ENCODE measurements around the gene EQTN.

GRCh38 chr9:27304521-27304920 is 7.6 kb upstream of the EQTN start:
- TF ChIP-seq CTCF (IDR thresholded peaks at IDR 0.05) (no peak), POLR2A (IDR thresholded peaks at IDR 0.05) (no peak)
